HG02588 (cell line): ENCODE data around the gene SLC1A4.

Experiments used
- ATAC-seq: cut with Tn5 transposase; IDR thresholded peaks from one replicate; pipeline ENCODE4 v1.9.1; 2021; ENCODE audit warnings: mild to moderate bottlenecking, moderate library complexity; ENCODE audit not compliant: unreplicated experiment

SLC1A4 gene

GRCh38 chr2:65049010-65049639, 59.9 kb downstream of the SLC1A4 start:
- no peak for ATAC-seq

GRCh38 chr2:65050931-65051330, 61.7 kb downstream of the SLC1A4 start:
- ATAC-seq = no peak

GRCh38 chr2:65053199-65053598, 64.0 kb downstream of the SLC1A4 start:
- peak; percentile 48 for ATAC-seq

GRCh38 chr2:65054749-65055421, 65.7 kb downstream of the SLC1A4 start:
- no peak for ATAC-seq

- peak; percentile 24 for ATAC-seq
These were observed 66.4 kb downstream of the SLC1A4 start for GRCh38 chr2:65055422-65056214.

- peak; percentile 85 for ATAC-seq
These were observed 67.2 kb downstream of the SLC1A4 start, which contains the start of gene CEP68 for GRCh38 chr2:65056215-65057053. CEP68 (plus strand) TSS chr2:65056416; CDS start chr2:65069445, 13,029 bp downstream.

- no peak for ATAC-seq
These were observed 67.8 kb downstream of the SLC1A4 start for GRCh38 chr2:65057054-65057375.

GRCh38 chr2:65057391-65058052, 68.3 kb downstream of the SLC1A4 start:
- no peak for ATAC-seq

- ATAC-seq = no peak
These were observed 69.9 kb downstream of the SLC1A4 start for GRCh38 chr2:65059071-65059470.

- no peak for ATAC-seq
These were observed 72.1 kb downstream of the SLC1A4 start for GRCh38 chr2:65061146-65061909.

- no peak for ATAC-seq
These were observed 72.7 kb downstream of the SLC1A4 start for GRCh38 chr2:65061910-65062339.

- no peak for ATAC-seq
These were observed 73.9 kb downstream of the SLC1A4 start for GRCh38 chr2:65062843-65063825.

- peak; percentile 71 for ATAC-seq
These were observed 75.7 kb downstream of the SLC1A4 start for GRCh38 chr2:65064728-65065552.

GRCh38 chr2:65067806-65068553, 78.8 kb downstream of the SLC1A4 start:
- no peak for ATAC-seq

- ATAC-seq = no peak
These were observed 80.2 kb downstream of the SLC1A4 start for GRCh38 chr2:65069439-65069824.

- ATAC-seq = no peak
These were observed 81.1 kb downstream of the SLC1A4 start for GRCh38 chr2:65070172-65070830.
